ENCODE data around the gene MRFAP1L1. TPM values are rescaled to one million over a fixed set of nuclear protein-coding genes. Genes with fewer than 3 reads are reported as not detected.

Gene MRFAP1L1
- polyA plus RNA-seq, 2 donors = 47.1 to 54.9 TPM

- Histone ChIP-seq H3K27ac (ENCODE audit: low read depth in 2 of 2, low read length in 1 of 2) (no peak overlapping the region), H3K9me3 (ENCODE audit: control insufficient read depth in 2 of 2, insufficient read depth in 1 of 2, low read depth in 1 of 2, low read length in 1 of 2) (no peaks in the 10 kb centered on the region), H3K36me3 (ENCODE audit: control insufficient read depth in 2 of 2, insufficient read depth in 2 of 2, low read length in 1 of 2) (peaks cover 0 to 12% of the 10 kb centered on the region in 2 donors), H3K4me3 (ENCODE audit: low read depth in 1 of 2, low read length in 2 of 2) (no peak overlapping the region), H3K27me3 (ENCODE audit: control insufficient read depth in 1 of 2, insufficient read depth in 2 of 2, low read length in 2 of 2) (no peaks in the 10 kb centered on the region), H3K4me1 (ENCODE audit: control insufficient read depth in 2 of 2, insufficient read depth in 2 of 2, low read length in 1 of 2) (peaks cover 0 to 8% of the 10 kb centered on the region in 2 donors)
- WGBS, 2 donors = 0% methylated on average over 1 of the region's 1 CpG
Observed at GRCh38 chr4:6702761-6703160, 6.9 kb downstream of the MRFAP1L1 start.

DNA sequence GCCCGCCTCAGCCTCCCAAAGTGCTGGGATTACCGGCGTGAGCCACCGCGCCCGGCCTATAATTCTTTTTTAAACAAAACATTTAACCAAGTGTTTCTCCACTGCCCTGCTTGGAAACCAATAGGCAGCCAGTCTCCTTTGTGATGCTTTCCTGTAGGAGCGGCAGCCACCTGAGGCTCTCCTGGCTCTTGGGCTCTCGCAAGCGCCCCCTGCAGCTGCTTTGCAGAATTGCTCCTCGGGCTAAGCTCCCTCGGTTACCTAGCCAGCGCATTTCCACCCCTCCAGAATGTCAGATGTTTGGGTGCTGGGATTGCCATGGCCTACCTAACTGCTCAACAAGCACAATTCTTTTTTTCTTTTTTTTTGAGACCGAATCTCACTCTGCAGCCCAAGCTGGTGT is 8.3 kb downstream of the MRFAP1L1 start:
- peaks cover 0 to 9% of the 10 kb centered on the region in 2 donors for H3K36me3 ChIP-seq (ENCODE audit: control insufficient read depth in 2 of 2, insufficient read depth in 2 of 2, low read length in 1 of 2)
- no peaks in the 10 kb centered on the region for H3K27me3 ChIP-seq (ENCODE audit: control insufficient read depth in 1 of 2, insufficient read depth in 2 of 2, low read length in 2 of 2)
- no peak overlapping the region for H3K27ac ChIP-seq (ENCODE audit: low read depth in 2 of 2, low read length in 1 of 2)
- WGBS, 2 donors = 86 to 87% methylated on average over 13 of the region's 13 CpGs
- H3K9me3 ChIP-seq (ENCODE audit: control insufficient read depth in 2 of 2, insufficient read depth in 1 of 2, low read depth in 1 of 2, low read length in 1 of 2) = no peaks in the 10 kb centered on the region
- H3K4me3 ChIP-seq (ENCODE audit: low read depth in 1 of 2, low read length in 2 of 2) = no peak overlapping the region
- H3K4me1 ChIP-seq (ENCODE audit: control insufficient read depth in 2 of 2, insufficient read depth in 2 of 2, low read length in 1 of 2) = peaks cover 0 to 3% of the 10 kb centered on the region in 2 donors

DNA sequence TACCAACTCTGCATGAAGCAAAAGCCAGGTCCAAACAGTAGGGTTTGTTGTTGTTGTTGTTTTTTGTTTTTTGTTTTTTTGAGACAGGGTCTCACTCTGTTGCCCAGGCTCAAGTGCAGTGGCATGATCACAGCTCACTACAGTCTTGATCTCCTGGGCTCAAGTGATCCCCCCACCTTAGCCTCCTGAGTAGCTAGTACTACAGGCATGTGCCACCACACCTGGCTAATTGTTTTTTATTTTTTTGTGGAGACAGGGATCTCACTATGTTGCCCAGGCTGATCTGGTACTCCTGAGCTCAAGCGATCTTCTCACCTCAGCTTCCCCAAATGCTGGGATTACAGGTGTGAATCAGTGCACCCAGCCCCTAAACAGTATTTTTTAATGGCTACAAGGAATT is 9.8 kb downstream of the MRFAP1L1 start:
- no peaks in the 10 kb centered on the region for H3K9me3 ChIP-seq (ENCODE audit: control insufficient read depth in 2 of 2, insufficient read depth in 1 of 2, low read depth in 1 of 2, low read length in 1 of 2)
- no peak overlapping the region for H3K4me3 ChIP-seq (ENCODE audit: low read depth in 1 of 2, low read length in 2 of 2)
- 98 to 100% methylated on average over 1 of the region's 1 CpG for WGBS, 2 donors
- H3K36me3 ChIP-seq (ENCODE audit: control insufficient read depth in 2 of 2, insufficient read depth in 2 of 2, low read length in 1 of 2) = peaks cover 0 to 9% of the 10 kb centered on the region in 2 donors
- no peaks in the 10 kb centered on the region for H3K27me3 ChIP-seq (ENCODE audit: control insufficient read depth in 1 of 2, insufficient read depth in 2 of 2, low read length in 2 of 2)
- H3K4me1 ChIP-seq (ENCODE audit: control insufficient read depth in 2 of 2, insufficient read depth in 2 of 2, low read length in 1 of 2) = peaks cover 0 to 12% of the 10 kb centered on the region in 2 donors
- no peak overlapping the region for H3K27ac ChIP-seq (ENCODE audit: low read depth in 2 of 2, low read length in 1 of 2)

- Histone ChIP-seq H3K9me3 (ENCODE audit: control insufficient read depth in 2 of 2, insufficient read depth in 1 of 2, low read depth in 1 of 2, low read length in 1 of 2) (no peaks in the 10 kb centered on the region), H3K27ac (ENCODE audit: low read depth in 2 of 2, low read length in 1 of 2) (no peak overlapping the region), H3K27me3 (ENCODE audit: control insufficient read depth in 1 of 2, insufficient read depth in 2 of 2, low read length in 2 of 2) (no peaks in the 10 kb centered on the region), H3K36me3 (ENCODE audit: control insufficient read depth in 2 of 2, insufficient read depth in 2 of 2, low read length in 1 of 2) (peaks cover 0 to 9% of the 10 kb centered on the region in 2 donors), H3K4me3 (ENCODE audit: low read depth in 1 of 2, low read length in 2 of 2) (no peak overlapping the region), H3K4me1 (ENCODE audit: control insufficient read depth in 2 of 2, insufficient read depth in 2 of 2, low read length in 1 of 2) (peaks cover 0 to 12% of the 10 kb centered on the region in 2 donors)
- 69 to 72% methylated on average over 5 of the region's 5 CpGs for WGBS, 2 donors
Observed at GRCh38 chr4:6699388-6699787, 10.3 kb downstream of the MRFAP1L1 start.

DNA sequence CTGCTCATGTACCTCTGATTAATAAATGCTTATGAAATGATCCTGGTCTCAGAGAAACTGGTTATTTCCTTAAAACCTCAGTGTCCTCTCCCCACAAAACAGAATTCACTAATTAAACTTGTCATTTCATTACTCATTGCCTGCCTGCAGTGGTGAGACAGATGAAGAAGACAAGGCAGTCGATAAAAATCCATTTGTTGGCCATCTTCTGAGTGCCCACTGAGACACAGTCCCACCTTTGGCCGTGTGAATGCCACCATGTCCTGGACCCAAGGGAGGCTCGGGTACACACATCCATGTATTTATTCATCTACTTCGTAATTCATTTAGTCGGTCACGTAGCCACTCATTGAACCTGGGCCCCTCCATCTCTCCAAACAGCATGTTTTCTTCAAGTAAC is 12.5 kb downstream of the MRFAP1L1 start:
- H3K9me3 ChIP-seq (ENCODE audit: control insufficient read depth in 2 of 2, insufficient read depth in 1 of 2, low read depth in 1 of 2, low read length in 1 of 2) = peaks cover 0 to 2% of the 10 kb centered on the region in 2 donors
- peak overlapping the region; percentile 68 to 77 for H3K27ac ChIP-seq (ENCODE audit: low read depth in 2 of 2, low read length in 1 of 2)
- WGBS, 2 donors = 91 to 94% methylated on average over 6 of the region's 6 CpGs
- no peak overlapping the region for H3K4me3 ChIP-seq (ENCODE audit: low read depth in 1 of 2, low read length in 2 of 2)
- H3K4me1 ChIP-seq (ENCODE audit: control insufficient read depth in 2 of 2, insufficient read depth in 2 of 2, low read length in 1 of 2) = peaks cover 9 to 21% of the 10 kb centered on the region in 2 donors
- H3K27me3 ChIP-seq (ENCODE audit: control insufficient read depth in 1 of 2, insufficient read depth in 2 of 2, low read length in 2 of 2) = no peaks in the 10 kb centered on the region
- peaks cover 0 to 6% of the 10 kb centered on the region in 2 donors for H3K36me3 ChIP-seq (ENCODE audit: control insufficient read depth in 2 of 2, insufficient read depth in 2 of 2, low read length in 1 of 2)

GRCh38 chr4:6696611-6697010 is 13.1 kb downstream of the MRFAP1L1 start:
- Histone ChIP-seq H3K36me3 (ENCODE audit: control insufficient read depth in 2 of 2, insufficient read depth in 2 of 2, low read length in 1 of 2) (peaks cover 0 to 6% of the 10 kb centered on the region in 2 donors), H3K27ac (ENCODE audit: low read depth in 2 of 2, low read length in 1 of 2) (peak overlapping the region; percentile 68 to 89), H3K4me3 (ENCODE audit: low read depth in 1 of 2, low read length in 2 of 2) (peak overlapping the region in 1 of 2 donors; percentile 49), H3K27me3 (ENCODE audit: control insufficient read depth in 1 of 2, insufficient read depth in 2 of 2, low read length in 2 of 2) (no peaks in the 10 kb centered on the region), H3K4me1 (ENCODE audit: control insufficient read depth in 2 of 2, insufficient read depth in 2 of 2, low read length in 1 of 2) (peaks cover 9 to 21% of the 10 kb centered on the region in 2 donors), H3K9me3 (ENCODE audit: control insufficient read depth in 2 of 2, insufficient read depth in 1 of 2, low read depth in 1 of 2, low read length in 1 of 2) (peaks cover 0 to 2% of the 10 kb centered on the region in 2 donors)
- 49 to 56% methylated on average over 8 of the region's 8 CpGs for WGBS, 2 donors

- Histone ChIP-seq H3K4me3 (ENCODE audit: low read depth in 1 of 2, low read length in 2 of 2) (peak overlapping the region in 1 of 2 donors; percentile 49), H3K4me1 (ENCODE audit: control insufficient read depth in 2 of 2, insufficient read depth in 2 of 2, low read length in 1 of 2) (peaks cover 9 to 21% of the 10 kb centered on the region in 2 donors), H3K27me3 (ENCODE audit: control insufficient read depth in 1 of 2, insufficient read depth in 2 of 2, low read length in 2 of 2) (no peaks in the 10 kb centered on the region), H3K27ac (ENCODE audit: low read depth in 2 of 2, low read length in 1 of 2) (peak overlapping the region; percentile 68 to 89), H3K9me3 (ENCODE audit: control insufficient read depth in 2 of 2, insufficient read depth in 1 of 2, low read depth in 1 of 2, low read length in 1 of 2) (peaks cover 0 to 2% of the 10 kb centered on the region in 2 donors), H3K36me3 (ENCODE audit: control insufficient read depth in 2 of 2, insufficient read depth in 2 of 2, low read length in 1 of 2) (peaks cover 0 to 3% of the 10 kb centered on the region in 2 donors)
- WGBS, 2 donors = 47 to 48% methylated on average over 18 of the region's 18 CpGs
Observed at GRCh38 chr4:6695660-6696610, 13.7 kb downstream of the MRFAP1L1 start.

- Histone ChIP-seq H3K4me3 (ENCODE audit: low read depth in 1 of 2, low read length in 2 of 2) (peak overlapping the region; percentile 32 to 49), H3K36me3 (ENCODE audit: control insufficient read depth in 2 of 2, insufficient read depth in 2 of 2, low read length in 1 of 2) (no peaks in the 10 kb centered on the region), H3K4me1 (ENCODE audit: control insufficient read depth in 2 of 2, insufficient read depth in 2 of 2, low read length in 1 of 2) (peaks cover 9 to 32% of the 10 kb centered on the region in 2 donors), H3K27ac (ENCODE audit: low read depth in 2 of 2, low read length in 1 of 2) (peak overlapping the region in 1 of 2 donors; percentile 84), H3K27me3 (ENCODE audit: control insufficient read depth in 1 of 2, insufficient read depth in 2 of 2, low read length in 2 of 2) (no peaks in the 10 kb centered on the region), H3K9me3 (ENCODE audit: control insufficient read depth in 2 of 2, insufficient read depth in 1 of 2, low read depth in 1 of 2, low read length in 1 of 2) (peaks cover 0 to 2% of the 10 kb centered on the region in 2 donors)
- 70% methylated on average over 16 of the region's 16 CpGs for WGBS, 2 donors
Observed at GRCh38 chr4:6694177-6694901, 15.3 kb downstream of the MRFAP1L1 start.
